HG03354 (cell line): ENCODE data around the gene SNTG2.

Source experiments
- ATAC-seq: cut with Tn5 transposase; IDR thresholded peaks from one replicate; pipeline ENCODE4 v1.9.1; 2021; ENCODE audit warnings: mild to moderate bottlenecking; ENCODE audit not compliant: unreplicated experiment, poor library complexity, severe bottlenecking

Gene SNTG2

GRCh38 chr2:981759-982158 is 31.1 kb downstream of the SNTG2 start:
- ATAC-seq, result no peak

- ATAC-seq, result no peak
Observed at GRCh38 chr2:985317-985898, 34.8 kb downstream of the SNTG2 start.

GRCh38 chr2:987789-988188 is 37.1 kb downstream of the SNTG2 start:
- no peak for ATAC-seq

- ATAC-seq, result no peak
Observed at GRCh38 chr2:989781-990467, 39.3 kb downstream of the SNTG2 start.

- ATAC-seq, result no peak
Observed at GRCh38 chr2:990970-991369, 40.3 kb downstream of the SNTG2 start.

- ATAC-seq, result no peak
Observed at GRCh38 chr2:1002350-1002749, 51.7 kb downstream of the SNTG2 start.

- no peak for ATAC-seq
Observed at GRCh38 chr2:1004398-1004797, 53.7 kb downstream of the SNTG2 start.

- ATAC-seq, result no peak
Observed at GRCh38 chr2:1010415-1010930, 59.8 kb downstream of the SNTG2 start.

- ATAC-seq, result no peak
Observed at GRCh38 chr2:1011006-1011405, 60.4 kb downstream of the SNTG2 start.

GRCh38 chr2:1011985-1012384 is 61.3 kb downstream of the SNTG2 start:
- ATAC-seq, result no peak

GRCh38 chr2:1014802-1015201 is 64.2 kb downstream of the SNTG2 start:
- no peak for ATAC-seq

GRCh38 chr2:1016500-1016899 is 65.9 kb downstream of the SNTG2 start:
- ATAC-seq, result no peak

- no peak for ATAC-seq
Observed at GRCh38 chr2:1017827-1018226, 67.2 kb downstream of the SNTG2 start.

GRCh38 chr2:1020206-1020605 is 69.6 kb downstream of the SNTG2 start:
- no peak for ATAC-seq

- no peak for ATAC-seq
Observed at GRCh38 chr2:1022178-1022577, 71.5 kb downstream of the SNTG2 start.

GRCh38 chr2:1024981-1025380 is 74.3 kb downstream of the SNTG2 start:
- no peak for ATAC-seq

- no peak for ATAC-seq
Observed at GRCh38 chr2:1026141-1026540, 75.5 kb downstream of the SNTG2 start.

GRCh38 chr2:1028831-1029230 is 78.2 kb downstream of the SNTG2 start:
- ATAC-seq, result no peak

GRCh38 chr2:1032030-1032429 is 81.4 kb downstream of the SNTG2 start:
- no peak for ATAC-seq

GRCh38 chr2:1033069-1033468 is 82.4 kb downstream of the SNTG2 start:
- ATAC-seq, result no peak

GRCh38 chr2:1037066-1037465 is 86.4 kb downstream of the SNTG2 start:
- ATAC-seq, result no peak

- no peak for ATAC-seq
Observed at GRCh38 chr2:1039549-1039948, 88.9 kb downstream of the SNTG2 start.
